ENCODE measurements around the gene SLX9.

SLX9 gene

DNA sequence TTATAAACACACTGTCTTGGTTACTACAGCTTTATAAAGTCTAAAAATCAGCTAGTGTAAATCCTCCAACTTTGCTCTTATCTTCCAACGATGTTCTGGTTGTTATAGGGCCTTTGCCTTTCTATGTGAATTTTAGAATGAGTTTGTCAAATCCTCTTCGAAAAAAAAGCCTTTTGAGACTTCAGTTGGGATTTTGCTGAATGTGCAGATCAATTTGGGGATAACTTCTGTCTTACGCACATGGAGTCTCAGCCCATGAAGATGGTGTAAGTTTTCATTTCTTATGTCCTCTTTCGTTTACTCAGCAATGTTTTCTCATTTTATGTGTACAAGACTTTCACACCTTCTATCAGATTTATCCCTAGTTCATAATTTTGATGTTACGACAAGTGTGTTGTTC is 69.8 kb downstream of the SLX9 start:
- no peak for DNase-seq

DNA sequence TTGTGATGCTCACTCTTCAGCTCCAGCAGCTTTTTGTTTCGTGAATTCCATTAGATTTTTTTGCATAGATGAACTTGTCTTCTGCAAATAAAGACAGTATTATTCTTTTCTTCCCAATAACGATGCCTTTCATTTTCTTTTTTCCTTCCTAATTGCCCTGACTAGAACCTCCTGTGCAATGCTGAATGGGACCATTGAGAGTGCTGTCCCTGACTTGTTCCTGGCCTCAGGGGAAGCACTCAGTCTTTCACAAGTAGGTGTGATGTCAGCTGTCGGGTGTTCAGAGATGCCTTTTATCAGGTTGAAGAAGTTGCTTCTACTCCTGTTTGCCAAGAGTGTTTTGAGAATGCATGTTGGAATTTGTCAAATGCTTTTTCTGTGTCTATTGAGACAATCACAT is 70.3 kb downstream of the SLX9 start:
- DNase-seq: peak; percentile 75

DNA sequence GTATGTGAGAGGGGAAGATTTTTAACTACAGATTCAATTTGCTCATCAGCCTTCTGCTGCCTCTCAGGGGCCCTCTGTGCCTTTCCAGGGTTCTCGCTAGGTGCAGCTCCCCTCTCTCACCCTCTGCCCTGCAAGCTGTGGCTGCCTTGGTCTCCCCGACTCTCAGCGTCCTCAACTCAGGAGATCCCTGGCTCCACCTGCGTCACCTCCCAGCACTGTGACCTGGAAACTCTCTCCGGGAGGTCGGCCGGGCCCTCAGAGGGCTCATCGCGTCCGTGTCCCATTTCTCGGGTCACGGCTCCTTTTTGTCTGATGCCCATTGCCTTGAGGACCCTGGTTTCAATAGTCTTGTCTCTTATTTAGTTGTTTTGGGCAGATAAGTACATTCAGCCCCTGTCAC is 71.0 kb downstream of the SLX9 start:
- DNase-seq: no peak

DNA sequence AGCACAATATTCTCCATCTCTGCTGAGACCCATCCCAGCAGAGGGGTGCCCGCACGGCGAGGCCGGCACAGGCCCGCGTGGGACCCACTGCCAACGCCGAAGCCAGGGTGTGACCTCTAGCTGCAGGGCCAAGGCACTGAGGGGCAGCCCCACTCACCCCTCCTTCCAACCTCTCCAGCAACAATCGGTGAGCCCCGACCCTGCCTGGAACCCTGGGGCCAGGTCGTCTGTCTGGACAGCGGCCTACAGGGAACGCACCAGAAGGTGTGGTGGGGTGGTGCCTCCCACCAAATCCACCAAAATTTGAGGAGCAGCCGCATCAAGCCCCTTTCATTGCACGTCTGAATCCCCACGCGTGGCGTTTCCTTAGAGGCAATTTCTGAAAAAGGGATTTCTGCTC is 71.6 kb downstream of the SLX9 start:
- DNase-seq: no peak

DNA sequence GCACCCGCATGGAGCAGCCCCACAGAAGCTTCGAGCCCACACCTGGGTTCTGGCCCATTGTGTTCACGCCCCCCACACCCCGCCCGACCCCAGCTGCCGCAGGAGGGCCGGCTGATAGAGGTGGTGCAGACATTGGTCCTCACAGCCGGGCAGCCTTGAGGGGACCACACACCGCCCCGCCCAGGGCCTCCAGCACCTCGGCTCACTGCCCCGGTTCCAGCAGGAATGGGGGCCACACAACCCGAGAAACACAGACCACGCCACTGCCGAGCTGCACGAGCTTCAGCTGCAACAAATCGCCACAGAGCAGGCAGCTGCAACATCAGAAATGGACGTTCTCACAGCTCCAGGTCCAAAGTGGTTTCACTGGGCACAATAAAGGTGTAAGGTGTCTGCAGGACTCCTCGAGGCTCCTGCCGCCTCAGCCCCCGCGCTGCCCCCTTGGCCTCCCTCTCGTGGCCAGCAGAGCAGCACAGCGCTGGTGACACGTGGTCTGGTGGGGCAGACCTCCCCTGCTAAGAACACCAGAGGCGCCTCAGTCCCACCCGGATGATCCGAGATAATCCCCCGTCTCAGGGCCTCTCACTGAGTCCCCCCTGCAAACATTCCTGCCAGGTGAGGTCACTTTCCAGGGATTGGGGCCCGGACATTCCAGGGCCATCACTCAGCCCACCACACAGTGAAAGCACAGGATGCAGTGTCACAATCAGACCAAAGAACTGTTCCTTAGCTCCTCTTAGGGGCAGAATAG is 72.3 kb downstream of the SLX9 start:
- DNase-seq: peak; percentile 88

DNA sequence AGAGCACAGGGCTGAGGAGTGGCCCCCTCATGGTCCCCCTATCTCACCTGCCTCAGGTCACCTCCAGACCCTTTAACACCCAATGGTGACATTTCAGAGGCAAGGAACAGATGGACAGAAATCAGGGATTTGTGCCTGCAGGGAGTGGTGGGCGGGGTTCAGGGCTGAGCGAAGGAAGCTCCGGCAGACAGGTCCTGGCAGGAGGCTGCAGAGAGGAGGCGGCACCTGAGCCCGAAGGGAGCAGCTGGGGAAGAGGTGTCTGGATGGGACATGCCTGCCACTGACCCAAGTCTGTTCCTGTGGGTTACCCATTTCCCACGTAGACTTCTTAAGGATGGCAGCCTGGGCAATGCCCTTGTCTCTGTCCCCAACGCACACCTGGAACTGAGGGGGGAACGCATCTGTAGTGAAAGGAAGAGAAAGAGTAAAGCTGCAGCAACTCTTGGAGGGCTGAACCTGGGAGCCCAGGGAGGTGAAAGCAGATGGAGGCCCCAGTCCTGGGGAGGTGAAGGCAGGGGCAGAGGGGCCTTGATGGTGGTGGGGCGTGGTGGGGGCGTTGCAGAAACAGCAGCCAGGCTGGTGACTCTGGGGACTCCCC is 72.9 kb downstream of the SLX9 start:
- DNase-seq: peak; percentile 62

DNA sequence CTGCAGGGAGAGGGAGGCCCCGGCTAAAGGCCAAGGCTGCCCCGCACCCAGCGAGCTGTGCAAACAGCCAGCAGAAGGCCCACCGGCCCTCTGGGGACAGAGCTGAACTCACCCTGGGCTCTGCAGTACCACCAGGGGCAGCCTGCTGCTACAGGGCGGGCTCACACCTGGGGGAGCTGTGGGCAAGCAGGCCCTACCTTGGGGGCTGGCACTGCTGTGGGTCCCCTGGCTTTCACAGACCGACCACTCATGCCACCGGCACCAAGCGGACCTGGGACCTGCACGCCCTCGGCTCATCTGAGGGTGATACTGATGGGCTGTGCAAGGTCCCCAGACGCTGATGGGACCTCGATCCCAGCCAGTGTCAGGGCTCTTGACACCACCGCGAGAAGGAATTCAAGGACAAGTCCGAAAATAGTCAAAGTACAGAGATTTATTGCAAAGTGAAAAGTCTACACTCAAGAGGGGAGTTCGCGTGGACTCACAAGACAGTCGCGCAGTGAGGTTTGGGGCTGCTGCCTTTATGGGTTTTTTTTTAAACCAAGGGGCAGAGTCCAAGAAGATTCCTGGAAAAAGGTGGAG is 73.5 kb downstream of the SLX9 start:
- no peak for DNase-seq

DNA sequence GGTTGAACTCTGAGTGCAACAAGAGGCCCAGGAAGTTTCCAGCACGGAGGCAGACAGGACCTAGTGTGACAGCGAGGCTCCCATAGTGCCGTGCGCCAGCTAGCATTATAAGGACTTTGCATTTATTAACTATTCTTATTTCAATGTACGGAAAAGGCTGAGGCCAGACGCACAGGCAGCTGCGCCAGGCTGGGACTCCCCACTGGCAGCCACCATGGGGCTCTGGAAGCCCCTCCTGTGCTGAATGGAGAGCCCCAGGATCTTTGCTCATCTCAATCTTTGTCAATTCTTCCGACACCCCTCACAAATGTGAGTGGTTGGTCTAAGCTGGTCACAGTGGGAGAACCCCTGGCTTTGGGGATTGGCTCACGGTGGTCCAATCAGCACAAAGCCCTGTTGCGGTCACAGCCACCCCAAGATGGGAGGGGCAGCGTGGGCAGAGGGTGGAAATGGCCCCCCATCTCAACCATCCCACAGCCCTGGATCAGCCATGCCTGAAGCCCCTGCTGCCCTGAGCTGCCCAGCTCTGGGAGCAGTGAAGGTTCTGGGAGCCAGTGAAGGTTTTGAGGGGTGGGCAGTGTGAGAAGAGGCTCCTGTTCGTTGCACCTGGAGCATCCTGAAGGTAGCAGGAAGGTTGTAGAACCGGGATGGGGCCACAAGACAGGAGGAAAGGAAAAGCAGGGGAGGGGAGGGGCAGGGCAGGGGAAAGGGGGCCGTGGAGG is 75.1 kb downstream of the SLX9 start:
- DNase-seq: no peak

DNA sequence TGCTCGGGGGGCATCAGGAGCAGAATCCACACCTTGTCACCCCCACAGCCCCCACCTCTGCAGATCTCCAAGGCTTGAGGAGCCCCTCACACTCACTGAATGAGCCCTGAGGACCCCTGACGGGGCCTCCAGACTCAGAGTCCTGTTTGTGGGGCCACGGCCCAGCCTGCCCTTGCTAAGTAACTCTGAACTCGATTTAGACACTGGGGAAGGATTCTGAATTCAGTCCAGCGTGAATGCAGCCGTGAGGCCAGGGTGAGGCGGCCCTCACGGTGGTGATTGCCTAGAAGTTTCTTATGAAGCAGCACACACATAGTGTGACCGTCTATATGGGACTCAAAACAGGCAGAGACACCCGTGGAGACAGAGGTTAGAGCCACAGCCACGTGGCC is 75.6 kb downstream of the SLX9 start:
- no peak for DNase-seq

DNA sequence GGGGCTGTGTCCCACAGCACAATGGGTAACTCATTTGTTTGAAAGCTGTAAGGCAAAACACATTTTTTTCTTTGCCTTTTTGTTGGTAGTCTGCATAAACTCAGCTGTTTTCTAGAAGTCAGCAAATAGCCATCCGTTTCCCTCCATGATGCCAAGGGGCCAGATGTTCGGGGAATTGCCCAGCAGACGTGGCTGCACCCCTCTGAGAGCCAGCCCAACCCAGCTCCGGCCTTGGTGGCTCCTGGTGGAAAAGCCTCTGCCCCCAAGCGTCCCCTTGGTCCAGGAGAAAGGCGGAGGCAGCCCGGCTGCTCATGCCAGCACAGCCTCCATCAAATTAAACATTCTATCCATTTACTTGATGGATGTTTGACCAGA is 76.2 kb downstream of the SLX9 start:
- no peak for DNase-seq

DNA sequence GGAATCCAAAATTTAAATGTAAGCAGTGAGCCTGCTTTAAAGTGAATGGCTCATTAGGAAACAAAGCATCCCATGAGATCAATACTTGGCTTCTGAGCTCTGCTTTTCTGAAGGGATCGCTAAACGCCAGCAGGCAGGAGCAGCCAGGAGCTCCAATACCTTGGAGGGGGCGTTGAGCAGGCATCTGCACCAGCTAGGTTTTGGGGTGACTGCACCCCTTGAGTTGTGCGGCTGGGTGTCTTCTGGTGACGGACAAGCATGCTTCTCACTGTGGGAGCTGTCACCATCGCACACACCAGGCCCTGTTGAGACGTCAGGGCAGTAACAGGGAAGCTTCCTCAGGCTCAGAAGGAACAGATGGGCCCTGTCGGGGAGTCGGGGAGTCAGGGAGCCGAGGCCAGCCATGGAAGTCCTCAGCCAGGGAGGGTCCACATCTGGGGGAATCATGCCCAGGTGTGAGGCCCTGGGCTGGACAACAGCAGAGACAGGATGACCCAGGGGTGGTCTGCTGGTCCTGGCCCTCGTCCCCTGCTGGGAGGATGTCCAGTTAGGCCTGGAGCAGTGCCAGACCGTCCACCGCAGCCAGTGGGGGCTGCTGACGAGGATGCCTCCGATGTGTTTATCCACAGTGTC is 76.7 kb downstream of the SLX9 start:
- peak; percentile 69 for DNase-seq

DNA sequence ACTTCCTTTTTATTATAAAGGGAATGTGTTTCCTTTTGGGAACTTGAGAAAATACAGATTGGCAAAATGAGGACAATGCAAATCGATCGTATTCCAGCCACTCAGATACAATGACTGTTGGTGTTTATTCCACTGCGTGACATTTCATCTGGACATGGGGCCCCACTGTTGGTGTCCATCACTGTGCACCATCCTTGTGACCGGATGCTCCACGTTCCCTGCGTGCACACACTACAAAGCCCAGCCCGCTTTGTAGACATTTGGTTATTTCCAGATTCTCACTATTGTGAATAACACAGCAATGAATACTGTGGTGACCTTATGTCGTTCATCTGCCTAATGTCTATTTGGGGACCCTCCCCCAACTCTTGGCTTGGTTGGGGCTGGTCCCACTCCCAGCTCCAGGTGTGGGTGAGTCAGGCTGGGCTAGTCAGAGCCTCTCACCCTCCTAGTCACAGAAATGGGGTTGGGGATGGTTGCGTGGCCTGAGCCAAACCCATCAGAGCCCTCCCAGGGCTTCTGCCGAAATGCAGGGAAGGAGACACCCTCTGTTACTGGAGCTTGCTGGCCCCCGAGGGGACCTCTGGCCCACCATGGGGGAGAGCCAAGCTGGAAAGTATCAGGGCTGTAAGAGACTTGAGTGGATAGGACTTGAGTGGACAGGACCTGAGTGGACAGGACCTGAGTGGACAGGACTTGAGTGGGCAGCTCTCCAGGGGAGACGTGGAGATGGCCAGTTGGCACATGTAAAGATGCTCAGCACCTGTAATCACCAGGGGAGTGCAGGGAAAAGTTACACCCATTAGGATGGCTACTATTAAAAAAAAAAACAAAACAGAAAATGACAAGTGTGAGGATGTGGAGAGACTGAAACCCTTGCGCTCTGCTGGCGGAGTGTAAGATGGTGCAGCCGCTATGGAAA is 77.5 kb downstream of the SLX9 start:
- DNase-seq: no peak

DNA sequence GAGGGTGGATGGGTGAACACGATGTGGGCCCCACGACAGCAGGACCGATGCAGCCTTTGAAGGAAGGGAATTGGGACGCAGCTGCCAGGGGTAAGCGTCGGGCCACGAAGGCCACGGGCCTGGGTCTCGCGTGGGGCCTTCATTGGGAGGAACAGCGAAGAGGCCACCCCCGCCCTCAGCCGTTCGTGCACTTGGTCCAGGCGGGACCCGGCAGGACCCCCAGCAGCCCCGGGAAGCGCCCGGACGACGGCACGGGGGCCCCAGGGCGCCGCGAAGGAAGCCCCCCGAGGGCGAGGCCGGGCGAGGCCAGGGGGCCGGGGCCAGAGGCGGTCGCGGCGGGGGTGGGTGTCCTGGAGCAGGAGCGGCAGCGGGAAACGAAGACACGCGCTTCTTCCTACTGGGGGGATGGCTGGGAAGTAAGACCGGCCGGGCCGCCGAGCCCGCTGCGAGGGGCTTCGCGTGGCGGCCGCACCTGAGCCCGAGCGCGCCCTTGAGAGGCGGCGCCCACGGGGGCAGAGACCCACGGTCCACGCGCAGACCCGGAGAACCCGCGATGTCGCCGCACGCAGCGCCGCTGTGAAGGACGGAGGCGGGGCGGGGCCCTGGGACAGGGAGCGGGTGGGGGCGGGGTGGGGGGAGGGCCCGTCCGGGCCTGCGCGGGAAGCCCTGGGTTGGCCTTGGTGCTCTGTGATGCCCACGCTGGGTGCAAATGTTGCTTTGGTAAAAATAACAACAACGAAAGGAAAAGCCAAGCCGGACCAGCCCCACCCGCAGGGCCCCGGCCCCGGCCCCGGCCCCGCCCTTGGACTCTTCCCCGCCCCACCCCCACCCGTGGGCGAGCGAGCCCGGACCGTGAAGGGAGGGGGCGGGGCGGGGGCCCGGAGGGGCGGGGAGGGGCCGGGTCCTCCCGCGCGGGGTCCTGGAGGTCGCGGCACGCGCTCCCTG is 78.6 kb downstream of the SLX9 start:
- no peak for DNase-seq

DNA sequence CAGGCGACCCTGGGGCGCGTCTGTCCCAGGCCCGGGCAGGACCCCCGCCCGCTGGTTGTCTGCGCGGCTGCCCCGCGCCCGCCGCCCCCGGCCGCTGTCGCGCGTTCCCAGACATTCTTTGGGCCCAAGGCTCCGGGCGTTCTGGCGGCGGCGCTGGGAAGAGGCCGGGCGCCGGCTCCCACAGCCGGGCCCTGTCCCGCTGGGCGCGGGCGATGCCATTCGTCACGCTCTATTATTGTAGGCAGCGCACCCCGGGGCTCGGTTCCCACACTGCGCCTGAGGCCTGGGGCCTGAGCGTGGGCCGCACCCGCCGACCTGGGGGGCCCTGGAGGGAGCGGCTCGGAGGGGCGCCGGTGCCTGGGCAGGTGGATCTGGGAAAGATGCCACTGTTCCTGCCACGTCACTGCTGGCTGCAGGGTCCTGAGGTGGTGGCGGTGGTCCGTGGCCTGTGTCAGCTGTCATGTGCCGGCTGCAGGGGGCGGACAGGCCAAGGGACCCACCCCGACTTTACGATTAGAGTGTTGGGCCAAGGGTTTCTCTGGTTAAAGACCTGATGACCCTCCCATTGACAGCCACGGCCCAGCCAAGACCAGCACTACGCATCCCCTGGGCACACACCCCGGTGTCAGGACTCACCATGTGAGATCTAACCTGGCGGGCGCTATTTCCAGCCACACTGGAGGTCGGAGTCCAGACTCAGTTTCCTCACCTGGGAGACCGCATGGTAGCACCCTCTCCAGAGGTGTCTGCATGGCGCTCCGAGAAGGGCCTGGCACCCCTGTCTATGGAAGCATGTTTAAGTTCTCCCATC is 79.5 kb downstream of the SLX9 start:
- peak; percentile 65 for DNase-seq

DNA sequence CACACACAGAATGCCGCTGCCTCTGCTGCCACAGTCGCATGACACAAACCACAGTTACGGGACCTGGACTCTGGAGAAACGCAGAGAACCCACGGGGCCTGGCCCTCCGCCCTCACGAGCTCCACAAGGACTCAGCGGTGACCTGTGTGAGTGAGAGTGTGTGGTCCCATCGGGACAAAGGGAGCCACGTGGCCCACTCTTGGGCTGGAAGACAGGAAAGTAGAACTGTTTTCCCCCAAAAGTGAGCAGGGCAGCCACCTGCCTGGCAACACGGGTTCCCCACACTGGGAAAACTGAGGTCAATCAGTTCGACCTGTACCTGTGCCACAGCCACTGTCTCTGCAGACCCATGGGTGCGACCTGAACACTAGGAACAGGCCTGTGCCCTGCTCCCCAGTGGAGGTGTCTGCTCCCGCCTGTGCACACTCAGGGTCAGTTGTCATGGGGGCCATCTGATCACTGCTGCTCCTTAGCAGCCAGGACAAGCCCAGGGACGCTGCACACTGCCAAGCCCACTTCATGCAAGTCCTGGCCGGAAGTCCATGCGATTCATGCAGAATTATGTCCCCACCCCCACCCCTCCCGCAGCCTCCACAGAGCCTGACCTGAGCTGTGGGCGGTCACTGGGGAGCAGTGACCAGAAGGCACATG is 80.2 kb downstream of the SLX9 start:
- DNase-seq: no peak

DNA sequence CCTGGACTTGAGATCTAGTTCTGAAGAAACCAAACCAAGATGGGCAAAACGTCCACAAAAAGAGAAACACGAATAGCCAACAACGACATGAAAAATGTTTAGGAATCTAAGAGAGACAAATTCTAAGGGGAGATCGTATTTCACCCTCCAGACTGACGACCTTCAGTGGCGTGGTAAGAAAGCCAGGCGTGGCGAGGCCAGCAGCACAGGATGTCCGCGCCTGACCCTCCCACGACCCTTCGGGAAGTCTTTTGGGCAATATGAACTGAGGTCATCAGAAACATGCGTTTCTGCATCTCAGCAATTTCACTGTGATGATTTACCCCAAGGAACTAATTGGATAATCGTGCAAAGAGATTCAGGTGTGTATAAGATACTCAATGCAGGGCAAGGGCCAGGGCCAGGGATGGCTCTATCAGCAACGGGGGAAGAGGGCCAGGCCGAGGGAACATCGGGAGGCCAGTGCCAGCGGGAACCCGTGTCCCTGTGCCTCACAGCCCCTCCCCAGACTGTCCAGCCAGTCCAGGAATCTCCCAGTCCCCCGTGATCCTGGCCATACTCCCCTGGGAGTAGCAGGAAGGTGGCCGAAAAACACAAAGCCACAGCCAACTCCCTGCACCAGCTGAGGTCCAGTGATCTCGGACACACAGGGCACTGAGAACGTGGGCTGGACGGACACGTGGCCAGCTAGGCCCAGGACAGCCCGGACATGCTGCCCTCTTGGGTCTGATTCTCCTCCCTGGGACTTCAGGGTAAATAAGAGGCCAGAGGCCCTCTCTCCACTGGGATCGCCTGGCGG is 81.0 kb downstream of the SLX9 start:
- no peak for DNase-seq

DNA sequence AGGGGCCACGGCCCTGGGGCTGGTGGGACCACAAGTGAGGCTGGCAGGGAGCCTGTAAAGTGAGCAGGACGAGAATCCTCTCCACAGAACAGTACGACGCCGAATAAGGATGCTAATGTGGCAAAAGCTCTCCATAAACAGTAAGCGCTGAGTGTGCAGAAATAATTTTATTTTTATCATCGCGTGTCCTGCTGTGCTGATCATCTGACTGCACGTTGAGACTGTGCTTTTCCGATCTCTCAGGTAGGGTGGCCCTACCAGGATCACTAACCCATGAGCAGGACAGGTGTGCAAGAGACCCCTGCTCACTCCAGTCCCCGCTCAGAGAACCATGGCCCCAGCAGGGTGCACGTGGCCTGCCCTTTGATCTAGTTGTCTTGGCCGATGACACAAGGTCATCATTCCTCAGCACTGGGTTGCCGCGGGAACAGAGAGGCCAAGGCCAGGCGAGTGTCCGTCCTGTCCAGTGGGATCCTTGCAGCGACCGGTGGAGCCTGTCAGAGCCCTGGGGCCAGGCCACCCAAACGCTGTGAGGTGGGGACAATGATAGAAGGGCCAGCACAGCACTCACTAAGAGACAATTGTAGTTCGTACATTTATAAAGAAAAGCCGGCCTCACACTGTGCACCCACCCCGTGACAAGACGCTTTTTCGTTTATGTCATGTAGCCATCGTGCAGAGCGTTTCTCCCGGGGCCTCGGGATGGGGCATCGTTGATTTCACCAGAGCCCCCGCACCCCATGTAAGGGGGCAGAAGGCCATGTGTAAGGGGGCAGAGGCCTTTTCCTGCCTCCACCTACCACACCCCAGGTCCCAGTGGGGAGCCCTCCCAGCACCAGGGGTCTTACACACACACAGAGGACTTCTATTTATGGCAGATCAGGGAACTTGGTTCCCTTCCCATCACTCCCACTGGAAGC is 81.9 kb downstream of the SLX9 start:
- no peak for DNase-seq

DNA sequence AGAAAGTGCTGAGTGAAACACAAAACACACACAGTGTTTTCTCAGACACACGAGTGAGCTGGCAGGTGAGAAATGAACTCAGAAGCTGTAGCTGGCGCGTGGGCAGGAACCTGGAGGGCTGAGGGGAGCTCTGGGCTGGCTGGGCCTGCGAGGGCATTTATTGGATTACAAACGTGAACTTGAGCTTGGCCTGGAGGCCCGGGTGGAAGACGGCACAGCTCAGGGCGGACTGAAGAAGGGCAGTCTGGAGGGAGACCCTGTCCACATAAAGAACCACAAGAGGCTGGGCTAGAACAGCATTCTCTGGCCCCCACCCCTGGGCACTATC is 82.5 kb downstream of the SLX9 start:
- no peak for DNase-seq

All from eye (tissue), 1 donor.